GM12801 (cell line): ENCODE measurements around the gene GGT5.
"Not testable (repeated sequence)": the region's sequence is repeated elsewhere in the genome, so short reads cannot be mapped to it uniquely, and the experiment has no call there.

Experiments used
- TF ChIP-seq, protein P1 (sequence below): IDR thresholded peaks from one replicate; pipeline ENCODE4 v1.5.1; 2011; ENCODE audit warnings: control low read depth; ENCODE audit not compliant: insufficient read length; ENCODE audit errors: extremely low read depth

The GGT5 gene, protein sequence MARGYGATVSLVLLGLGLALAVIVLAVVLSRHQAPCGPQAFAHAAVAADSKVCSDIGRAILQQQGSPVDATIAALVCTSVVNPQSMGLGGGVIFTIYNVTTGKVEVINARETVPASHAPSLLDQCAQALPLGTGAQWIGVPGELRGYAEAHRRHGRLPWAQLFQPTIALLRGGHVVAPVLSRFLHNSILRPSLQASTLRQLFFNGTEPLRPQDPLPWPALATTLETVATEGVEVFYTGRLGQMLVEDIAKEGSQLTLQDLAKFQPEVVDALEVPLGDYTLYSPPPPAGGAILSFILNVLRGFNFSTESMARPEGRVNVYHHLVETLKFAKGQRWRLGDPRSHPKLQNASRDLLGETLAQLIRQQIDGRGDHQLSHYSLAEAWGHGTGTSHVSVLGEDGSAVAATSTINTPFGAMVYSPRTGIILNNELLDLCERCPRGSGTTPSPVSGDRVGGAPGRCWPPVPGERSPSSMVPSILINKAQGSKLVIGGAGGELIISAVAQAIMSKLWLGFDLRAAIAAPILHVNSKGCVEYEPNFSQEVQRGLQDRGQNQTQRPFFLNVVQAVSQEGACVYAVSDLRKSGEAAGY

DNA sequence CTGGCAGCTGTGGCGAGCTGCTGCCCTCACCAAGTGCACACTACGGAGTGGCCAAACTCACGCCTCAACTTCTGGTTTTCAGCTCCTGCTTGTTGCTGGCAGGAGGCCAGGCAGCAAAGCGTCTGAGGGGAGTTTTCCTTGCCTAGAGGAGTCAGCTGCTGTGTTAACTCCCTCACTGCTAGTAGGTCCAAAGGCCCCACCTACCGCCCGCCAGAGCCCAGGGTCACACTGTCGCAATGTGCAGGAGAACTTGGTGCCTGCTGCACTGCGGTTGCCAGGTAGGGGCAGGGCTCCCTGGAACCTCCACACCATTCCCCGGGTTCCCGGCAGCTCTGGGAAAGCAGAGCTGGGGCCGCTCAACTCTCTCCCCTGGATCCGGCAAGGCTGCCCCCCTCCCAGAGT, at the start of gene GGT5:
Gene GGT5 (minus strand): TSS at position 53 of the 402 bp plus-strand sequence. CDS start 357 bp downstream, outside the sequence.
- TF ChIP-seq, protein P1, sequence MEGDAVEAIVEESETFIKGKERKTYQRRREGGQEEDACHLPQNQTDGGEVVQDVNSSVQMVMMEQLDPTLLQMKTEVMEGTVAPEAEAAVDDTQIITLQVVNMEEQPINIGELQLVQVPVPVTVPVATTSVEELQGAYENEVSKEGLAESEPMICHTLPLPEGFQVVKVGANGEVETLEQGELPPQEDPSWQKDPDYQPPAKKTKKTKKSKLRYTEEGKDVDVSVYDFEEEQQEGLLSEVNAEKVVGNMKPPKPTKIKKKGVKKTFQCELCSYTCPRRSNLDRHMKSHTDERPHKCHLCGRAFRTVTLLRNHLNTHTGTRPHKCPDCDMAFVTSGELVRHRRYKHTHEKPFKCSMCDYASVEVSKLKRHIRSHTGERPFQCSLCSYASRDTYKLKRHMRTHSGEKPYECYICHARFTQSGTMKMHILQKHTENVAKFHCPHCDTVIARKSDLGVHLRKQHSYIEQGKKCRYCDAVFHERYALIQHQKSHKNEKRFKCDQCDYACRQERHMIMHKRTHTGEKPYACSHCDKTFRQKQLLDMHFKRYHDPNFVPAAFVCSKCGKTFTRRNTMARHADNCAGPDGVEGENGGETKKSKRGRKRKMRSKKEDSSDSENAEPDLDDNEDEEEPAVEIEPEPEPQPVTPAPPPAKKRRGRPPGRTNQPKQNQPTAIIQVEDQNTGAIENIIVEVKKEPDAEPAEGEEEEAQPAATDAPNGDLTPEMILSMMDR, result not testable (repeated sequence)

DNA sequence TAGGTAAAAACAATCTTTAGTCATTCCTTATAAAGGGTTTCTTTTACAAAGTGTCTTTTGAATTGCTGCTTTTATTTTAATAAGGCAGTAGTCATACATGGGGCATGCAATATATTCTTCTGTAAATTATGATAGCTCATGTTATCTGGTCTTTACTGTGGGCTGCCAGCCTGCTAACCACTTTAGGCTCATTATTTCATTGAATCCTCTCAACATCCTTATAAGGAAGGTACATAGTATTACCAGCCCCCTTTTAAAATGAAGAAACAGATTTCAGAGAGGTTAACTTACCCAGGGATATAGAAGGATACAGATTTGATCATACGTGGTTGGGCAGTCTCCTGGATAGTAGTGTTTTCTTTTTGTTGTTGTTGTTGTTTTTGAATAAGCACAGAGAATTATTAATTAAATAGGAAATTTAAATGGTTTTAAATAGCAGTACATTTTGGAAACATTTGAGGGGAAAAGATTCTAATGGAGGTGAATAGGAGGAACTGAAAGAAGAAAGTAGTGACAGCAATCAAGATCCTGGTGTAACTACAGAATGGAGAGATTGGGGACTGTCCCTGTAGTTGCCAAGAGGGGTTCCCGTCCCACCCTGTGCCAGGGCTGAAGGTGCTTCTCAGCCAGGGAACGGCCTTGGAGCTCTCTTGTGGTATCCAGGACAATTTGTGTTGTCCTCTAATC, 46.8 kb upstream of the GGT5 start:
- TF ChIP-seq, protein P1, result no peak

DNA sequence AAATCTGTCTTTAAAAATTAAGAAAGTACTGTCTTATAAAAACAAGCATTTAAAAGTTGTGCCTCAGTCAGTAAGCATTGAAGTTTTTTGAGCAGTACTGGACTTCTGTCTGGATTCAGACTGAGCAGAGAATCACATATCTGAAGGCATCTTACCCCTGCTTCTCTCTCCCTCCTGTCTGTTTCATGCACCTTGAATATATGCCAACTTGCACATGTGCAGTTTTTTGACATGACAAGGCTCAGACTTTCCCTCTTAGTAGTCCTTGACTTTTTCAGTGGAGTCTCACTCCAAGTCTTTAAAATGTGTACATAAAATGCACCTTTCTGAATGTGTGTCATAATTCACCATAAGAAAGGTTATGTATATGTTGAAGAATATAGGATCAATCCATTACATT, 45.6 kb upstream of the GGT5 start:
- TF ChIP-seq, protein P1, result no peak

DNA sequence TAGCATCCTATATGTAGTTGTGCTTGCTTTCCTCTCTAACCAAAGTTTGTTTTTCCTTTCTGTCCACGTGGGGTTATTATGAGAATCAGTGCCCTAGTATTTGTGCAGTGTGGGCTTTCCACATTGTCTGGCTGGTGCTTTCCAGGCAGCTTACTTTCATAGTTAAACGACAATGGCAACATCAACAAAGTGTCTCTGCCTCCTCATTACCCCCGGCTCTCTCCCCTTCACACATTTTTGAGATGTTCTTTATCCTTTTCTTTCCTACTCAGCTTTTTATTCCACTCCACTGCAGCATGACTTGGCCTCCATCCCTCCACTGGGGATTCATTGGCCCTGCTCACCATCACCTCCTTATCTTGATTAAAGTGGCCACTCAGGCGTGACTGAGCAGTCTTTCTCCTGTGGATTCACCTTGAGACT, 44.9 kb upstream of the GGT5 start:
- TF ChIP-seq, protein P1, result no peak

DNA sequence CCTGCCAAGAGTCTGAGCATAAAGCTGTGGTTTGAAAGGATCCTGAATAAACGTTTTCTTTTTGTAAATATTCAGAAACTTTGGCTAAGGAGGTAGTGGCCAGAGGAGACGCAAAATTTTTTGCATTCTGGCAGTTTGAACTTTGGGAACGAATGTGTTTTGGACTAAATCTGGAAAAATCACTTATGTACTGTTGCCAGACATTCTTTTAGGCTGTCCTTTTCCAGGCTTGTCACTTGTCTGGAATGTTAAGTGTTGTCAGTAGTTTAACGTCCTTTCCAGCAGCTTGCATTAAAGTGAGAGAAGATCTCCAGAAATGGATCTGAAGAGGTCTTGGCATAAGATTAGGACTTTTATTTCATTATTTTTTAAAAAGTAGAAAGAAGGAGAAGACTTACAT, 44.2 kb upstream of the GGT5 start:
- TF ChIP-seq, protein P1, result no peak

DNA sequence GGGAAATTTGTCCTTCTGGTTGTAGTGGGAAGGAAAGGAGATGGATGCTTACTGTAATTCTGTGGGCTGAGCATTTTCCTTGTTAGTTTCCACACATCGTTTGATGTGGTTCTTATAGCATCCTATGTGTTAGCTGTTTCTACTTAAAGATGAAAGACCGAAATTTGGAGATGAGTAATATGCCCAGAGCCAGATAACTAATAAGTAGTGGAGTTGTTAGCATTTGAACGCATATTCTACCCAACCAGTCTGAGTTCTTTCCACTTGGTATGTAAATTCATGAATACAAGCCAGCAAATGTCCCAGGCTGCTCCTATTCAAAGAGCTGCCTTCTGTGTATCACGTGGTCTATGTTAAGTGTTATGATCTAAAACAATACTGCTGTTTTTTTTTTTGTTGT, 40.4 kb upstream of the GGT5 start:
- TF ChIP-seq, protein P1, result no peak

DNA sequence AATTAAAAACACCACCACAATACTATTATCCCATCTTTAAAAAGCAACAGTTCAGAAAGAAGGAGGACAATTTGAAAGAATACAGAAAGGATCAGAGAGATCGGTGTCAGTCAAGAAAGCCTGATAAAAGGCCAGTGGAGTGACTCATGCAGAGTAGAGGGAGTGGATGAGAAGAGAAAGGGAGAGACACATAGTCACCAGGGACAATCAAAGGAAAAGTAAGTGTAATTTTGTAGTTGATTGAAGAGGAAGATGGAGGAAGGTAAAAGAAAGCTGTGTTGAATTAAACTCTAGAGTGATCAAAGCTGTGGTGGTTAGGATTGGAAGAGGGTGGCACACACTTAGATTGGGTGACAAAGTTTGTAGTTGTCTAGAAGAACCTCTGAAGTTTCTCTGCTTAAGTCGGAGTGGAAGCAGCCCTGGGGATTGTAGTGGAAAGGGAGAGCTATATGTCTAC, 39.9 kb upstream of the GGT5 start:
- TF ChIP-seq, protein P1, result no peak
